ENCODE results near the gene C8G. TPM values are rescaled to one million over a fixed set of nuclear protein-coding genes. Genes with fewer than 3 reads are reported as not detected.
A peak's percentile ranks its signal among the peaks of the same experiment; 100 is the strongest.

Gene C8G
- total and polyA plus RNA-seq, 2 of the 8 experiments (the other 6 are each of a cell fraction or from before 2014, with no cell fraction given): 0.62 to 0.80 TPM

DNA sequence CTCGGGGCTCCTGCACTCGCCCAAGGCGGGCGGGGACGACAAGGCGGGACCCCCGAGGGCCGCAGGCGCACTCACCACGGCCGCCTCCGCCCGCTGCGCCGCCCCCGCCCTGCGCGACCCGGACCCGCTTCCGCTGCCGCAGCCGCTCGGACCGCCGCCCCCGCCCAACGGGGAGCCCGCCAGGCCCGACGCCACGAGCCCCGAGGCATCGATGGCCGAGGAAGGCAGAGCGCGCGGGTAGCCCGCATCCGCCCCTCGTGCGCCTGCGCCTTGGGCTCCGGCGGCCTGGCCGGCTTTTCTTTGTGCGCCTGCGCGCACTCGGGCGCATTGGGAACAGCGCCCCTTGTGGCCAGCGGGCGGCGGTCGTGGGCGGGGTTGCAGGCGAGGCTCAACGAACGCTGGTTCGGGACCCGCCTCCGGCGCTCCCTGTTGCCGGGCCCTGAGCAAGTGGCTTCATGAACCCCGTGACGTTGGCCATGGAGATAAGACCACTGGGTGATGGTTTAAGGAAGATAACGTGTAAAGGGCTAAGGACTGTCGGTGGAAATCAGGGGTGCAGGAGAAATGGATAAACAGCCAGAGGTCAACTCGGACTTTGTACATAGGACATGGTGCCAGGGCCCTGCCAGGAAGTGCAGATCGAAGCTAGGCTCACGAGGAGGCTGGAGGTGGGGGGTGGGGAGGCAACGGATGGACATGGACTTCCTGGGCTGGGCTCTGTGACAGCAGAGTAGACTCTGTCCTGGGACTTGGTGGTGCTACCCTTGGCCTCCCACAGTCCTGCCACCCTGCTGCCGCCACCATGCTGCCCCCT lies at the start of gene C8G, which contains the start of gene FBXW5 (continued):
- TF ChIP-seq HDAC2 (IDR thresholded peaks at IDR 0.05; ENCODE audit: borderline replicate concordance in 1 of 2, low read depth in 2 of 2, low read length in 2 of 2): 0 out of 4 replicates have a peak, but pooled peaks of 1 of the 2 experiments have one; percentile 8
- no peak; the same call in 1 of the 2 replicates for TF ChIP-seq GABPA (IDR thresholded peaks at IDR 0.05; ENCODE audit: borderline replicate concordance, insufficient read depth, low read length)
- no peak for TF ChIP-seq SP2 (IDR thresholded peaks at IDR 0.05; ENCODE audit: low read length)
- no peak for TF ChIP-seq KDM5A (IDR thresholded peaks at IDR 0.05; ENCODE audit: low read length)
- TF ChIP-seq BRCA1 (IDR thresholded peaks at IDR 0.05; ENCODE audit: low read depth, low read length): no peak
- peak; percentile 18 for TF ChIP-seq NANOG (IDR thresholded peaks at IDR 0.05; ENCODE audit: insufficient read depth, low read depth, low read length, poor library complexity, severe bottlenecking)
- peak; percentile 91 for TF ChIP-seq EGR1 (IDR thresholded peaks at IDR 0.05; ENCODE audit: borderline replicate concordance, low read depth, low read length)
- TF ChIP-seq EP300 (IDR thresholded peaks at IDR 0.05; ENCODE audit: borderline replicate concordance in 1 of 2, low read depth in 2 of 2, low read length in 2 of 2): peak in 1 of 2 experiments; percentile 73; a peak in 1 of 3 replicates
- TF ChIP-seq SP1 (IDR thresholded peaks at IDR 0.05; ENCODE audit: low read depth, low read length): 0 out of 2 replicates have a peak, but pooled peaks have one; percentile 26
- no peak for TF ChIP-seq USF2 (IDR thresholded peaks at IDR 0.05; ENCODE audit: low read length)
- no peak for TF ChIP-seq CHD2 (IDR thresholded peaks at IDR 0.05; ENCODE audit: low read length)
- TF ChIP-seq KDM4A (IDR thresholded peaks at IDR 0.05; ENCODE audit: low read depth, low read length, severe bottlenecking): peak; percentile 88
- TF ChIP-seq, protein P1, sequence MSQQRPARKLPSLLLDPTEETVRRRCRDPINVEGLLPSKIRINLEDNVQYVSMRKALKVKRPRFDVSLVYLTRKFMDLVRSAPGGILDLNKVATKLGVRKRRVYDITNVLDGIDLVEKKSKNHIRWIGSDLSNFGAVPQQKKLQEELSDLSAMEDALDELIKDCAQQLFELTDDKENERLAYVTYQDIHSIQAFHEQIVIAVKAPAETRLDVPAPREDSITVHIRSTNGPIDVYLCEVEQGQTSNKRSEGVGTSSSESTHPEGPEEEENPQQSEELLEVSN (IDR thresholded peaks at IDR 0.05): no peak
- peak; percentile 94 for TF ChIP-seq SRF (IDR thresholded peaks at IDR 0.05; ENCODE audit: low read depth, low read length)
- TF ChIP-seq JUN (IDR thresholded peaks at IDR 0.05; ENCODE audit: low read depth, low read length): no peak
- TF ChIP-seq RAD21 (IDR thresholded peaks at IDR 0.05 in 1 of 2, conservative IDR thresholded peaks at IDR 0.05 in 1 of 2; ENCODE audit: low read depth in 2 of 2, low read length in 2 of 2): peak in 1 of 2 experiments; percentile 42; a peak in 3 of 4 replicates
- TF ChIP-seq, protein P2, sequence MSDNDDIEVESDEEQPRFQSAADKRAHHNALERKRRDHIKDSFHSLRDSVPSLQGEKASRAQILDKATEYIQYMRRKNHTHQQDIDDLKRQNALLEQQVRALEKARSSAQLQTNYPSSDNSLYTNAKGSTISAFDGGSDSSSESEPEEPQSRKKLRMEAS (IDR thresholded peaks at IDR 0.05): peak; percentile 65; the same call in 1 of the 2 replicates
- TF ChIP-seq BACH1 (IDR thresholded peaks at IDR 0.05; ENCODE audit: low read length): no peak; the same call in 1 of the 2 replicates
- peak; percentile 87 for TF ChIP-seq NRF1 (IDR thresholded peaks at IDR 0.05; ENCODE audit: low read depth, low read length)
- peak; percentile 52; the same call in 1 of the 2 replicates for TF ChIP-seq FOSL1 (IDR thresholded peaks at IDR 0.05; ENCODE audit: insufficient read depth, low read depth, low read length)
